Stimulated activated CD4-positive, alpha-beta T cell treated with anti-CD3 and anti-CD28 coated beads, TNF-alpha, amount 100 ng/mL, for 1 hour (primary cell): ENCODE results near the gene SYCN.

Source experiments
- DNase-seq, 3 donors: peaks; one replicate each; pipeline ENCODE4 v3.0.0-alpha.2; 2020; ENCODE audit warnings: low read depth in 3 of 3, low spot score in 1 of 3

SYCN gene

DNA sequence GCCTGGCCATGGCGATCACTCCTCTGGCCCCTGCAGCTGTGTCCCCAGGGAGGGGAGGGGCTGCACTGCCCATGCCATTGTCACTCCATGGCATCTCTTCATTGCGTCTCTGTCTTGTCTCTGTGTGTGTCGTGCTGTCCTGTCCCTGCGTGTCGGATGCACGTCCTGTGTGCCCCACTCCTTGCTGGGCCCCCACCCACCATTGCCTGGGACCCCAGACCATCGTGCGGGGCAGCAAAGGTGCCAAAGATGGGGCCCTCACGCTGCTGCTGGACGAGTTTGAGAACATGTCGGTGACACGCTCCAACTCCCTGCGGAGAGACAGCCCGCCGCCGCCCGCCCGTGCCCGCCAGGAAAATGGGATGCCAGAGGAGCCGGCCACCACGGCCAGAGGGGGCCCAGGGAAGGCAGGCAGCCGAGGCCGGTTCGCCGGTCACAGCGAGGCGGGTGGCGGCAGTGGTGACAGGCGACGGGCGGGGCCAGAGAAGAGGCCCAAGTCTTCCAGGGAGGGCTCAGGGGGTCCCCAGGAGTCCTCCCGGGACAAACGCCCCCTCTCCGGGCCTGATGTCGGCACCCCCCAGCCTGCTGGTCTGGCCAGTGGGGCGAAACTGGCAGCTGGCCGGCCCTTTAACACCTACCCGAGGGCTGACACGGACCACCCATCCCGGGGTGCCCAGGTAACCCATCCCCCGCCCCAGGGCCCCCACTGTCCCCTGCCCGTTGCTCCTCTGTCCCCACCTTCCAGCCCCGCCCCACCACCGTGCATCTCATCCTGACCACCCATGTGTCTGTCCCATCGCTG lies 31.2 kb downstream of the SYCN start:
- no peak for DNase-seq

DNA sequence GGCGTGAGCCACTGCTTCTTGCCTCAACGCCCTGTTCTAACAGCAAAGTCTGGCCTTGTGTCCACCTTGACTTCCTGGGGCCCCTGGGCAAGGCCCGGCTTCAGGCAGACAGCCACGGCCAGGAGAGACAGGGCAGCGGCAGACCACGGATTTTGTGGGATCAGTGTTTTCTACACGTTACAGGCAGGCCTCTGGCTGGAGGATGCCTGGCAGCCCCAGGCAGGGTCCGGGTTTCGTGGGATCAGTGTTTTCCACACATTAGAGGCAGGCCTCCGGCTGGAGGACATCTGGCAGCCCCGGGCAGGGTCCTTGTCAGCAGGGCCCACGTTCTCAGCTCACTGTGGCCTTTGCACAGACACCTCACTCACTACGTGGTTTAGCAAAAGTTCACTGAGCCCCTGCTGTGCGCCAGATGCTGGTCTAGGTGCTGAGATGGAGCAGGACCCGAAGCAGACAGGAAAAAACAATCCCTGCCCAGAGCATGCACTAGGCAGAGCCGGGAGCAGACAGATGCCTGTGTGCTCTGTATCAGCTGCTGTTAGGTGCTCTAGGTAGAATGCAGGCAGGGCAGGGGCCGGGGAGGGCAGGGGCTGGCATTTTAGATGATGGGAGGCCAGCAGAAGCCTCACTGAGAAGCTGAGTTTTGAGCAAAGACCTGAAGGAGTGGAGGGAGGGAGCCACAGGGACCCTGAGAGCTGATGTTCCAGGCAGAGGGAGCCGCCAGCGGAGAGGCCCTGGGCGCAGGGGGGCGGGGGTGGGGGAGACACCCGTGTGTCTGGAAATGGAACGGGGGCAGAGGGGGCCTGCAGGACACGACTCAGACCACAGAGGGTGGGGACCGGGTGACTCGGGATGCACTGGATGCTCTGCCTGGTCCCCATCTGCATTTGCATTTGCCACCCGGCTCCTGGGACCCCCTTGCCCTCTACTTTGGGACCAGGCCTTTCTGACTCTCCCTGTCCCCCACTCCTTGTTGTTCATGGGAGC lies 32.3 kb downstream of the SYCN start:
- DNase-seq = no peak

DNA sequence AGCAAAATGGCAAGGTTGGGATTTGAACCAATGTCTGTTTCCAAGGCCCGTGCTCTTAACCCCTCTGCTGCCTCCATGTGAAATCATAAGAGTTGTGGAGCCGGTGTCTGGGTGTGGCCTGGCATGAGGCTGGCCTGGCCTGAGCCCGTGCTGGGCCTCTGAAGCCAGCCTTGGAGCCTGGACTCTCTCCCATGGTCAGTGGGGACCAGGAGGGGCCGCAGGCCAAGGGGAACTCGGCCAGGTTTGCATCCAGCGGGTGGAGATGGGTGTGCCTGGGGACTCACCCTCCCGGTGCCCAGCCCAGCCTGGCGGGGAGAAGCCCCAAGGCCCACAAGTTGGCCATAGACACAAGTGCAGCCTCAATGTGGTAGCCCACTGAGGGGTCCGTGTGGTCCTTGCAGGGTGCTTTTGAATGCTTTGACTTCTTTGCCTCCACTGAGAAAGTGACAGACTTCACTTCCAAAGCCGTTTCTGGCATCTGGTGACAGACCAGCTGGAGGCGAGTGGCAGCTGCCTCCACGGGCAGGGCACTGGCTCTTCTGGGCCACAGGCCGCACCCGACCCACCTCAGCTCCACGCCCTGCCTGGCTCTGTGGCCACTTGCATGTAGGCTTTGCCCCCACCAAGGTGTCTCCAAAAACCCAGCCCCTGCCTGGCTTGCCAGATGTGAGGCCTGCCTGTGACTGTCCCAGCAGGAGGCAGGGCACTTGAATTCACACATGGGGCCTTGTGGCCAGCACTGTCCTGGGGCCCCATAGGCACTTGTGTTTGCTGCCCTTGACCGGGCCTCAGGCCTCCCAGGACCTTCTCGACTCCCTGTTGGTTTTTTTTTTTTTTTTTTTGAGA lies 33.5 kb downstream of the SYCN start:
- DNase-seq = no peak

DNA sequence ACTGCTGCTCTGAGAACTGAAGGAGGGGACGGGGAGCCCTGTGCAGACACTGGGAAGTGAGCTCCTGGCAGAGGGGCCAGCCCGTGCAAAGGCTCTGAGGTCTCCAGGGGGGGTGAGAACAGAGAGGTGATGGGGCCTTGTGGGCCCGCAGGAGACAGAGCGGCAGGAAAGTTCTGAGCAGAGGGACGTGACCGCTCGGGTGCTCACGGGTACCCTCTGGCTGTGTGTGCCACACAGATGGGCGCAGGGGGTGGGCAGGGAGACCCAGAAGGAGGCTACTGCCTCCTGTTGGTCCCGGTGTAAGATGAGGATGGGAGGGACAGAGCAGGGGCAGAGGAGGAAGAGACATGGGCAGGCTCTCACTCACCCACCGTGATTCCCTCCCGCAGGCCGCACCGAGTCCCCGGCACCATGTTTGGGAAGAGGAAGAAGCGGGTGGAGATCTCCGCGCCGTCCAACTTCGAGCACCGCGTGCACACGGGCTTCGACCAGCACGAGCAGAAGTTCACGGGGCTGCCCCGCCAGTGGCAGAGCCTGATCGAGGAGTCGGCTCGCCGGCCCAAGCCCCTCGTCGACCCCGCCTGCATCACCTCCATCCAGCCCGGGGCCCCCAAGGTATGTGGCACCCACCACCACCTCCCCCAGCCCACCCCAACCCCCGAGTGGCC lies 34.8 kb downstream of the SYCN start:
- no peak for DNase-seq

DNA sequence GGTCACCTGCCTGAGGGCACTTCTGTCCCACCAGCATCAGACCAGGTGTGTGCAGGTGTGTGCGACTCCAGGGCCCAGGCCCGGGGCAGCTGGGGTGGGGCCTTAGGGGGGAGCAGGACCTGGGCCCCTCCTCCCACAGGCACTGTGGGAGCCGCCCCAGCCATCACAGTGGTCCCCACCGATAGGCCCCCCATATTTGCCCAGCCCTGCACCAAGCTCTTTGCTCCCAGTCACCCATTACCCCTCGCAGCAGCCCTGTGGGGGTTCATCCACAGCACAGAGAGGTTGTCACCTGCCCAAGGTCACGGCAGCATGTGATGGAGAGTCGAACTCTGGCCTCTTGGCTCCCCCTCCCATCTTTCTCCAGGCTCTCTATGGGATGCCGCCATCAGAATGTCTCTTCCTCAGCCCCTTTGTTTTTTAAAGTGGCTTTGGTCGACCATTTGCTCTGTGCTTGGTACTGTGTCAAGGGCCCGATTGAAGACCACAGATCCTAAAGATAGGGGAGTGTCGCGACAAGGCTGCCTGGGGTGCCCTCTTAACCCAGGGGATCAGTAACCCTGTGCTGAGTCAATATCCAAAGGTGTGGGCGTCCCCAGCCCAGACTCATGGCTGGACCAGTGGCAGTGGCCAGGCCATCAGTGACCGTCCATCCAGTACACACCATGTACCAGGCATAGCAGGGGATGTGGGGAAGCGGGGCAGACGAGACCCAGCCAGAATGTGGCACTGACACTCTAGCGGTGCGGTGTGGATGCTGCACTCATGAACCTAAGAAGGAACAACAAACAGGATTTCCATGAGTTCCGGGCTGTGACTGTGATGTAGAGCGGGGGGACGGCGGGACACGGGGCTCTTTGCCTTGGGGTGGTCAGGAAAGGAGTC lies 35.6 kb downstream of the SYCN start:
- no peak for DNase-seq

DNA sequence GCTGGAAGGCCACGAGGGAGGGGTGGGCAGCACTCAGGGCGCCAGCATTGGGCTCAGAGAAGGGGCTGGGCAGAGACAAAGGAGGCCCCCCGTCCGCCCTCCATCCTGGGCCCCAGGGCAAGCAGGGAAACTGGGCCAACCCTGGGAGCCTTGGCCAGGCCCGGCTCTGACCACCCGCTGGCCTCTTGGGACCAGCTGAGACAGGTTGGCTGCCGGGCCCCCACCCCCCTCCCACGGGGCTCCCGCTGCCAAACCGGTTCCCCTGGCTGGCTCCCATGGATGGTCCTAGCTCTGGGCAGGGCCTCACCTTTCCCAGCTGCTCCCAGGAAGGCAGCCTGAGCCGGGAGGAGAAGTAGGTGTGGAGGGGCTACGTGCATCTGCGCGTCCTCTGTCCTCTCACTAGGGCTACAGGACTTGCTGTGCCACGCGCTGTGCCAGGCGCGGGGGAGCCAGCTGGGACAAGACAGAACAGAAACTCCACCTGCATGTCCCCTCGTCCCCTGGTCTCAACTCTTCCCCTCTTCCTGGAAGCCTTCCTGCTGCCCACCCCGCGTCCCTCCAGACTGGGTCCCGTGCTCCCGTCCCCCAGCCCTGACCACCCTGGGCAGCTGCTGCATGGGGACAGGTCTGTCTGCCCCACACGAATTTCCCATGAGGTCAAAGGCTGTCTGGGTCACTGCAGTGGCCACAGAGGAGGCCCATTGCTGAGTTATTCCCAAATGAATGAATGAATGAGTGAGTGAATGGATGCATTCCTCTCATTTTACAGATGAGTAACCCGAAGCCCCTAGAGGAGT lies 36.4 kb downstream of the SYCN start:
- DNase-seq = no peak

DNA sequence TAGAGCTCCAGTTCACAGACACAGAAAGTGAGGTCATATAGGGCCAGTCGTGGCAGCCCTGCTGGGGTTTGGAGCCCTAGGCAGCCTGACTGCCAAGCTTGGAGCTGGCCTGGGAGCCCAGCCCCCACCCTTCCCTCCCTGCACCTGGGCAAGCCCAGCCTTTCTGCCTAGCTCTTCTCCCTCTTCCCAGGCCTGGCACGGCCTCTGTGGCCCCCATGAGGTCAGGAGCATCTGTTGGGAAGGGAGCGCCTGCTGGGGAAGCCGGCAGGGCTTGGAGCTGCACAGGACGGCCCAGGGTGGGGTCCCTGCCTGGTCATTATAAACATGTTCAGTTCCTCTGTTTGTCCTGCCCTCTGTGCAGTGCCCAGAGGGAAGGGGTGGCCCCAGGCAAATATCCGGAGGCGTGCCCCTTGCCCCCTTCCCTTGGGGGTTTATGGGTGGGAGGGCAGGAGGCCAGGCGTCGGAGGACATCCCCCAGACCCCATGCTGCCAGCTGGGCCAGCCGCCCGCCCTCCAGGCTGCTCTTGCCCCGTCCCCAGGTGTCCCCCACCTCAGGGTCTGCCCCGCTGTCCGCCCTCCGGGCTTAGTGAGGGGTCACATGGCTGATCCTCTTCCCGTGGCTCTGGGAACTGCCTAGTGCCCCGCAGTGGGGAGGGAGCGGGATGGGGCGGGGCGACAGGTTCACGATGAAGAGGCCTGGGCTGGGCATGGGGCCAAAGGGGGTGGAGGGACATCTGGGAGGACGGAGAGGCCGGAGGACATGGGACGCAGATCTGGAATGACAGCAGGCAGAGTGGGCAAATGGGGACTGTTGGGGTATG lies 37.3 kb downstream of the SYCN start:
- no peak for DNase-seq

DNA sequence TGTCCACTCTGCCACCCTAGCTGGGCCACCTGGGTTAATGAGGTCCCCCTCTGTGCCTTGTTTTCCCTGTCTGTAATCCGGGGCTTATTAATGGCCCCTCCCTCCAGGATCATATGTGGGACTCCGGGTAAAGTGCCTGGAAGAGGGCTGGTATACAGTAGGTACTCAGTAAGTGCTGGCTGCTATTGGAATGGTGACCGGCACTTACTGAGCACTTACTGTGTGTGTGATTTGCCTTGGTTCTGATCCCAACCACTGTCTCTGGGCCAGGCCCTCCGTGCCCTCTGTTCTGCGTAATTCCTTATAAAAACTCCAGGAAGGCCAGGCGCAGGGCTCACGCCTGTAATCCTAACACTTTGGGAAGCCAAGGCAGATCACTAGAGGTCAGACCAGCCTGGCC lies 38.2 kb downstream of the SYCN start:
- DNase-seq = no peak

DNA sequence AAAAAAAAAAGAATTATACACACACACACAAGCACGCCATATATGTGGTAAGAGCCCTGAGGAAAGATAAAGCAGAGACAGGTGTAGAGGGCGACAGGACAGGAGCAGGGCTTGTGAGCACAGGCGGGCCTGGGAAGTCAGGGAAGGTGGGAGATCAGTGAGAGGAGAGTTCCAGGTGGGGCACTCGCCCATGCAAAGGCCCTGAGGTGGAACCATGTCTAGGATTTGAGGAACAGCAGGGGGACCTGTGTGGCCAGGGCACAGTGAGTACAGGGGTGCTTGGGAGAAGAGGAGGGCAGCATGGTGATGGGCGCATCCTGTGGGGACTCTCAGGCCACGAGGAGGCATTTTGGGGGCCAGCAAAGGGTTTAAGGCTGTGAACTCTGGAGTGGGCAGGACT lies 39.8 kb downstream of the SYCN start:
- no peak for DNase-seq

DNA sequence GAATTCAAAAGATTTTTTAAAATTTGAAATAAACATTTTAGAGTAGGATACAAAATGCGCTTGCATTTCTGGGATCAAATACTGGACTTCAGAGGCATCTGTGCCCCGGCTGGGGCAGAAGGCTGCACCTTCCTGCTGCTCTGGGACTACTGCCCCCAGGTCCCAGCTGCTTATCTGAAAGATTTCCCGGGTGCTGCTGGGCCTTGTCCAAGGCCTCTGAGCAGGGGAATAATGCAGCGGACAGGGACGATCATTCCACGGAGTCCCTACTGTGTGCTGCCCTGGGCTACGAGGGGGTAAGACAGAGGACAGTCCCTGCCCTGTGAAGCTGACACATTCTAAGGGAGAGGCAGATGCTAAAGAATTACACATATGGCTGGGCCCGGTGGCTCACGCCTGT lies 40.4 kb downstream of the SYCN start:
- no peak for DNase-seq

DNA sequence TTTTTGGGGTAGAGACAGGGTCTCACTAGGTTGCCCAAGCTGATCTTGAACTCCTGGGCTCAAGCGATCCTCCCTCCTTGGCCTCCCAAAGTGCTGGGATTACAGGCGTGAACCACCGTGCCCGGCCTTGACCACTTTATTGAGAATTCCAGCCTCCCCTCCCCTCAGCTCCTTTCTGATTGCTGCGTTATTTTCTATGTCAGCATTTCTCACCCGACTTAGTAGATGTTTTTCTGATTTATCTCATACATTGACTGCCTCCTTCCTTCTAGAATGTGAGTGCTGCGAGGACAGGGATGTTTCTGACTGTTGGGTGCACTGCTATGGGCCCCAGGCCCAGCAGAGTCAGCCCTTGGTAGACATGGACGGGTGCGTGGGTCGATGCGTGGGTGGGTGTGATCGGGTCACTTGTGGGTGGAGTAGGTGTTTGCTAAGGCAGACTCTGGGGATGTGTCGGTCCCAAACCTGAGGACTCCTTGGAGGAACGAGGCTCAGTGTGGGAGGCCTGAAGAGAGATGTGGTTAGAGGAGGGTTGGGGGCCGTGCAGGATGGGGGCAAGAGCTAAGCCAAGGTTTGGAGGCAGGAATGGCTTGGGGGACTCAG lies 41.5 kb downstream of the SYCN start:
- no peak for DNase-seq

DNA sequence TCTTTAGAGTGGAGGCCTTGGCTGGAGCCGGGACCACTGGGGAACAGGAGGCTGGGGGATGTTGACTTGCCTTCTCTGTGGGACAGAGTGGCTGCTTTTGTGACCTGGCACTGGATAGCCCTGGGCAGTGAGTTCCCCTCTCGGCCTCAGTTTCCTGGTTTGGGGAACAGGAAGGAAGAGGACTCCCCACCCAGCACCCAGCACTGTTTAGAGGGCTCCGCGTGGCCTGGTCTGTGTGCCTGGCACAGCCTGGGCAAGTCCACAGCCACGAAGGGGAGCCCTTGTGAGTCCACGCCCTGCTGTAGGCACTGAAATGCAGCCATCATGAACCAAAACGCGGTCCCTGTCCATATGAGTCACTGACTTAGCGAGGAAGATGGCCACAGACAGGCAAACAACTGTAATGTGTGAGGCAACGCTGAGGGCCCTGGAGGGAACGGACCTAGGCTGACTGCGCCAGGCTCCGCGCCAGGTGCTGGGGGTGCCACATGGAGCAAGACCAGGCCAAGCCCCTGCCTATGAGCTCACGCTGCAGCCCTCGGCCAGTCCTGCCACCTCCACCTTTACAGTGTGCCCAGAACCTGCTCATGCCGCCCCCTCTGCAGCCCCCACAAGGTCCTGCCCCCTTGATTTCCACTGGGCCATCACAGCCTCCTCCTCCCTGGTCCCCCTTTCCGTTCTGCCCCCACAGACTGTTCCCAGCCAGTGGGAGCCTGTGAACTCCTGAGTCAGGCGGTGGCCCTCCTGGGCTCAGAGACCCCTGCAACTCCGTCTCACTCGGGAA lies 43.0 kb downstream of the SYCN start:
- no peak for DNase-seq

DNA sequence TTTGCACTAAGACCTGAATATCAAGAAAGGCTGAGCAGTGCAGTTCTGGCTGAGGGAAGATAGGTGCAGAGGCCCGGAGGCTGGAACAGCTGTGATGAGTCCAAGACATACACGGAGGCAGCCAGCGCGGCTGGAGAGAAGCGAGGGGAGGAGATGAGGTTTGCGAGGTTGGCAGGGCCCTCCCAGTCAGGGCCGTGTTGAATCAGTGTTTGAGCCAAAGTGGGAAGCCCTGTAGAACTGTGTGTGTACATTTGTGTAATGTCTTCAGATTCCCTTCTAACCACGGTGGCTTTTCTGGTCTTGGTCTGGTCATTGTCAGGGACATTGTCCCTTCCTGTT lies 43.6 kb downstream of the SYCN start:
- no peak for DNase-seq

DNA sequence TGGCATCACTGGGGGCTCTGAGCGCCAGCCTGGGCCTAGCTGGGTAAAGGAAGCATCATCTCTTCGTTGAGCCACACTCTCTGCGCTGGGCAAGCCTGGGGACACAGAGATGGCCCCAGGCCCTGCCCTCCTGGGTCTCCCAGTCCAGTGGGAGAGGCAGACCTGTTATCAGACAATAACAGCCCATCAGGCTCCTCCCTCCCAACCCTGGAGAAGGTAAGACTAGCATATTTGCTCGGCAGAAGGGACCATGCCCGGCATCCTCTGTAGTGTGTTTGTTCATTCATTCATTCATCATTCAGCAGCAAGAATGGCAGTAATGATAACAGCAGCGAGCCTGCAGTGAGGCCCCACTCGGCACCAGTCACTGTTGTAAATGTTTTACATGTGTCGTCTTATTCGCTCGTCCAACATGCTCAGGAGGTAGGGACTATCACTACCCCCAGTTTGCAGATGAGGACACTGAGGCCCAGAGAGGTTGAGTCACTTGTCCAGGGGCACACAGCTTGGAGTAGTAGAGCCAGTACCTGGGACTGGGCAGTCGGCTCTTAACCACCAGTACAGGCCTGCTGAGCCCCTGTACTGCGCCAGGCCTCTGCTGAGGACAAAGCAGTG lies 45.3 kb downstream of the SYCN start:
- DNase-seq = no peak

DNA sequence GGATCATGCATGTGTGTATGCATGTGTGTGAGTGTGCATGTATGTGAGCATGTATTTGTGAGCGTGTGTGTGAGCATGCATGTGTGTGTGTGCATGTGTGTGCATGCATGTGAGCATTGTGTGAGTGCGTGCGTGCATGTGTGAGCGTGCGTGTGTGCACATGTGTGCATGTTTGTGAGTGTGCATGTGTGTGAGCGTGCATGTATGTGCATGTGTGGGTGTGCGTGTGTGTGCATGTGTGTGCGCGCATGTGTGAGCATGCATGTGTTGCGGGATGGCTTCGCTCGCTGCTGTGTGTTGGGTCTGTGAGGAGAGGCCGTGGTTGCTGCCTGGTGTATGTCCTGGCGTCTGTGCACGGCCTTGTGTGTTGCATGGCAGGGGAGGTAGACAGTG lies 46.1 kb downstream of the SYCN start:
- DNase-seq = no peak

DNA sequence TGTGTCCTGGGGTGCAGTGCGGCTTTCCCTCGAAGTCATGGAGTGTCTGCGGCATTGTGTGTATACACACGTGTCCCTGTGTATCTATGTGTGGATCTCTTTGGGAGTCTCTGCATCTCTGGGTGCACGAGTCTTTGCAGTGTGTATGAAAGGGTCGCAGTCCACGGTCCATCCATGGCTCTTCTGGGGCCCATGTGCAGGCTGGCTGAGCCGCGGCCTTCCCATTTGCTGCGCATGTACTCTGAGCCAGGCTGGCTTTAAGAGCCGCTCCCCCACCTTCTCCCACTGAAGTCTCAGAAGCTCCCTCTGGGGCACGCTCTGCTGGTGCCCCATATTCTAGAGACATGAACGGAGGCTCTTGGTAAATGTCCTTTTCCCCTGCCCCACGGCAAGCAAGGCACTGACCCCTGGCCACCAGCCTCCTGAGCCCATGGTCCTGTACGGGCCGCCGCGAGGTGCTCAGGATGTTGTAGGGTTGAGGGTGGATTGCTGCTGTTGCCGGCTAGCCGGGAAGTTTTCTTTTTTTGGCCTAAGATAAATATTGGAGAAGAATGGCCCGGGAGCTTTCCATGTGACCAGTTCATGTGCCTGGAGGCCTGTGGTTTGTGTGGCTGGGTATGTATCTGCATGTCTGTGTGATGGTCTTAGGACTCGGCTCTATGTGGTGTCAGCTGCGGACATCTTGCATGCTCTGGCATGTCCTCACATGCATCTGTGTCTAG lies 46.6 kb downstream of the SYCN start:
- no peak for DNase-seq
